ENCODE data around the gene TOLLIP.

GRCh38 chr11:1255151-1255550 lies 54.3 kb downstream of the TOLLIP start:
- no peak for TF ChIP-seq NFRKB (IDR thresholded peaks at IDR 0.05)
- TF ChIP-seq ELF4 (IDR thresholded peaks at IDR 0.05): no peak
- no peak for TF ChIP-seq BHLHE40 (IDR thresholded peaks at IDR 0.05; ENCODE audit: borderline replicate concordance)
- no peak for TF ChIP-seq ARNT (IDR thresholded peaks at IDR 0.05)
- no peak for TF ChIP-seq FOXA1 (IDR thresholded peaks at IDR 0.05)
- no peak for TF ChIP-seq LEF1 (IDR thresholded peaks at IDR 0.05; ENCODE audit: borderline replicate concordance)
